ENCODE data around the gene FGF6. TPM values are rescaled to one million over a fixed set of nuclear protein-coding genes. Genes with fewer than 3 reads are reported as not detected.

Gene FGF6
- total and polyA plus RNA-seq, 4 donors, result not detected

- no peaks in the 10 kb centered on the region for H3K27me3 ChIP-seq (ENCODE audit: control insufficient read depth in 4 of 4, insufficient read depth in 4 of 4, low read length in 3 of 4)
- H3K9ac ChIP-seq (ENCODE audit: low read depth in 1 of 2, low read length in 2 of 2), result no peak overlapping the region
- H3K4me1 ChIP-seq (ENCODE audit: control insufficient read depth in 4 of 4, insufficient read depth in 4 of 4, low read length in 3 of 4), result no peaks in the 10 kb centered on the region
- H3K4me3 ChIP-seq (ENCODE audit: low read depth in 1 of 3, low read length in 3 of 3), result no peak overlapping the region
- peaks cover 0 to 26% (median 16%) of the 10 kb centered on the region in 4 donors for H3K36me3 ChIP-seq (ENCODE audit: control insufficient read depth in 4 of 4, insufficient read depth in 3 of 4, low read depth in 1 of 4, low read length in 3 of 4)
- DNase-seq (ENCODE audit: low spot score), result no peak
- H3K27ac ChIP-seq (ENCODE audit: low read depth in 1 of 2, low read length in 2 of 2), result no peak overlapping the region
- 91% methylated on average over 2 of the region's 2 CpGs for WGBS
- H3K9me3 ChIP-seq (ENCODE audit: control insufficient read depth in 4 of 4, low read length in 3 of 4), result no peaks in the 10 kb centered on the region
- TF ChIP-seq SP1 (IDR thresholded peaks at IDR 0.05), result no peak
- no peak for TF ChIP-seq NR2F2 (IDR thresholded peaks at IDR 0.05)
- no peak for TF ChIP-seq EGR1 (IDR thresholded peaks at IDR 0.05; ENCODE audit: low read depth in 2 of 2)
- TF ChIP-seq FOXA2 (IDR thresholded peaks at IDR 0.05), result no peak
- no peak for TF ChIP-seq JUND (IDR thresholded peaks at IDR 0.05)
- TF ChIP-seq YY1 (IDR thresholded peaks at IDR 0.05), result no peak
- TF ChIP-seq HNF4G (IDR thresholded peaks at IDR 0.05), result no peak
- TF ChIP-seq, protein P1, sequence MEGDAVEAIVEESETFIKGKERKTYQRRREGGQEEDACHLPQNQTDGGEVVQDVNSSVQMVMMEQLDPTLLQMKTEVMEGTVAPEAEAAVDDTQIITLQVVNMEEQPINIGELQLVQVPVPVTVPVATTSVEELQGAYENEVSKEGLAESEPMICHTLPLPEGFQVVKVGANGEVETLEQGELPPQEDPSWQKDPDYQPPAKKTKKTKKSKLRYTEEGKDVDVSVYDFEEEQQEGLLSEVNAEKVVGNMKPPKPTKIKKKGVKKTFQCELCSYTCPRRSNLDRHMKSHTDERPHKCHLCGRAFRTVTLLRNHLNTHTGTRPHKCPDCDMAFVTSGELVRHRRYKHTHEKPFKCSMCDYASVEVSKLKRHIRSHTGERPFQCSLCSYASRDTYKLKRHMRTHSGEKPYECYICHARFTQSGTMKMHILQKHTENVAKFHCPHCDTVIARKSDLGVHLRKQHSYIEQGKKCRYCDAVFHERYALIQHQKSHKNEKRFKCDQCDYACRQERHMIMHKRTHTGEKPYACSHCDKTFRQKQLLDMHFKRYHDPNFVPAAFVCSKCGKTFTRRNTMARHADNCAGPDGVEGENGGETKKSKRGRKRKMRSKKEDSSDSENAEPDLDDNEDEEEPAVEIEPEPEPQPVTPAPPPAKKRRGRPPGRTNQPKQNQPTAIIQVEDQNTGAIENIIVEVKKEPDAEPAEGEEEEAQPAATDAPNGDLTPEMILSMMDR (IDR thresholded peaks at IDR 0.05; ENCODE audit: low read depth, low read length, missing input control), result no peak
- TF ChIP-seq HNF4A (conservative IDR thresholded peaks at IDR 0.05), result no peak
- TF ChIP-seq, protein P2, sequence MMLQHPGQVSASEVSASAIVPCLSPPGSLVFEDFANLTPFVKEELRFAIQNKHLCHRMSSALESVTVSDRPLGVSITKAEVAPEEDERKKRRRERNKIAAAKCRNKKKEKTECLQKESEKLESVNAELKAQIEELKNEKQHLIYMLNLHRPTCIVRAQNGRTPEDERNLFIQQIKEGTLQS (IDR thresholded peaks at IDR 0.05), result no peak
- no peak for TF ChIP-seq RAD21 (IDR thresholded peaks at IDR 0.05)
- no peak for TF ChIP-seq RXRA (IDR thresholded peaks at IDR 0.05)
- no peak for TF ChIP-seq GABPA (IDR thresholded peaks at IDR 0.05 in 1 of 2, conservative IDR thresholded peaks at IDR 0.05 in 1 of 2)
- no peak for TF ChIP-seq MAX (IDR thresholded peaks at IDR 0.05)
- TF ChIP-seq, protein P3, sequence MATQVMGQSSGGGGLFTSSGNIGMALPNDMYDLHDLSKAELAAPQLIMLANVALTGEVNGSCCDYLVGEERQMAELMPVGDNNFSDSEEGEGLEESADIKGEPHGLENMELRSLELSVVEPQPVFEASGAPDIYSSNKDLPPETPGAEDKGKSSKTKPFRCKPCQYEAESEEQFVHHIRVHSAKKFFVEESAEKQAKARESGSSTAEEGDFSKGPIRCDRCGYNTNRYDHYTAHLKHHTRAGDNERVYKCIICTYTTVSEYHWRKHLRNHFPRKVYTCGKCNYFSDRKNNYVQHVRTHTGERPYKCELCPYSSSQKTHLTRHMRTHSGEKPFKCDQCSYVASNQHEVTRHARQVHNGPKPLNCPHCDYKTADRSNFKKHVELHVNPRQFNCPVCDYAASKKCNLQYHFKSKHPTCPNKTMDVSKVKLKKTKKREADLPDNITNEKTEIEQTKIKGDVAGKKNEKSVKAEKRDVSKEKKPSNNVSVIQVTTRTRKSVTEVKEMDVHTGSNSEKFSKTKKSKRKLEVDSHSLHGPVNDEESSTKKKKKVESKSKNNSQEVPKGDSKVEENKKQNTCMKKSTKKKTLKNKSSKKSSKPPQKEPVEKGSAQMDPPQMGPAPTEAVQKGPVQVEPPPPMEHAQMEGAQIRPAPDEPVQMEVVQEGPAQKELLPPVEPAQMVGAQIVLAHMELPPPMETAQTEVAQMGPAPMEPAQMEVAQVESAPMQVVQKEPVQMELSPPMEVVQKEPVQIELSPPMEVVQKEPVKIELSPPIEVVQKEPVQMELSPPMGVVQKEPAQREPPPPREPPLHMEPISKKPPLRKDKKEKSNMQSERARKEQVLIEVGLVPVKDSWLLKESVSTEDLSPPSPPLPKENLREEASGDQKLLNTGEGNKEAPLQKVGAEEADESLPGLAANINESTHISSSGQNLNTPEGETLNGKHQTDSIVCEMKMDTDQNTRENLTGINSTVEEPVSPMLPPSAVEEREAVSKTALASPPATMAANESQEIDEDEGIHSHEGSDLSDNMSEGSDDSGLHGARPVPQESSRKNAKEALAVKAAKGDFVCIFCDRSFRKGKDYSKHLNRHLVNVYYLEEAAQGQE (IDR thresholded peaks at IDR 0.05), result no peak
- TF ChIP-seq FOXA1 (IDR thresholded peaks at IDR 0.05), result no peak
- no peak for TF ChIP-seq TAF1 (conservative IDR thresholded peaks at IDR 0.05)
- TF ChIP-seq, protein P4, sequence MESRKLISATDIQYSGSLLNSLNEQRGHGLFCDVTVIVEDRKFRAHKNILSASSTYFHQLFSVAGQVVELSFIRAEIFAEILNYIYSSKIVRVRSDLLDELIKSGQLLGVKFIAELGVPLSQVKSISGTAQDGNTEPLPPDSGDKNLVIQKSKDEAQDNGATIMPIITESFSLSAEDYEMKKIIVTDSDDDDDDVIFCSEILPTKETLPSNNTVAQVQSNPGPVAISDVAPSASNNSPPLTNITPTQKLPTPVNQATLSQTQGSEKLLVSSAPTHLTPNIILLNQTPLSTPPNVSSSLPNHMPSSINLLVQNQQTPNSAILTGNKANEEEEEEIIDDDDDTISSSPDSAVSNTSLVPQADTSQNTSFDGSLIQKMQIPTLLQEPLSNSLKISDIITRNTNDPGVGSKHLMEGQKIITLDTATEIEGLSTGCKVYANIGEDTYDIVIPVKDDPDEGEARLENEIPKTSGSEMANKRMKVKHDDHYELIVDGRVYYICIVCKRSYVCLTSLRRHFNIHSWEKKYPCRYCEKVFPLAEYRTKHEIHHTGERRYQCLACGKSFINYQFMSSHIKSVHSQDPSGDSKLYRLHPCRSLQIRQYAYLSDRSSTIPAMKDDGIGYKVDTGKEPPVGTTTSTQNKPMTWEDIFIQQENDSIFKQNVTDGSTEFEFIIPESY (IDR thresholded peaks at IDR 0.05), result no peak
Measured at GRCh38 chr12:4486980-4487379, 41.4 kb upstream of the FGF6 start.

Measured in liver (tissue), 9 donors.